HG03342 (cell line): Measurements from ENCODE around the gene DSTN.

Experiments
- ATAC-seq: cut with Tn5 transposase; IDR thresholded peaks from one replicate; pipeline ENCODE4 v1.9.1; 2021; ENCODE audit warnings: mild to moderate bottlenecking, moderate library complexity; ENCODE audit not compliant: unreplicated experiment

DSTN gene

GRCh38 chr20:17635332-17636244, 65.7 kb downstream of the DSTN start:
- ATAC-seq: no peak

GRCh38 chr20:17636523-17637412, 66.9 kb downstream of the DSTN start:
- ATAC-seq: no peak

- no peak for ATAC-seq
Observed at GRCh38 chr20:17637413-17637780, 67.5 kb downstream of the DSTN start.

DNA sequence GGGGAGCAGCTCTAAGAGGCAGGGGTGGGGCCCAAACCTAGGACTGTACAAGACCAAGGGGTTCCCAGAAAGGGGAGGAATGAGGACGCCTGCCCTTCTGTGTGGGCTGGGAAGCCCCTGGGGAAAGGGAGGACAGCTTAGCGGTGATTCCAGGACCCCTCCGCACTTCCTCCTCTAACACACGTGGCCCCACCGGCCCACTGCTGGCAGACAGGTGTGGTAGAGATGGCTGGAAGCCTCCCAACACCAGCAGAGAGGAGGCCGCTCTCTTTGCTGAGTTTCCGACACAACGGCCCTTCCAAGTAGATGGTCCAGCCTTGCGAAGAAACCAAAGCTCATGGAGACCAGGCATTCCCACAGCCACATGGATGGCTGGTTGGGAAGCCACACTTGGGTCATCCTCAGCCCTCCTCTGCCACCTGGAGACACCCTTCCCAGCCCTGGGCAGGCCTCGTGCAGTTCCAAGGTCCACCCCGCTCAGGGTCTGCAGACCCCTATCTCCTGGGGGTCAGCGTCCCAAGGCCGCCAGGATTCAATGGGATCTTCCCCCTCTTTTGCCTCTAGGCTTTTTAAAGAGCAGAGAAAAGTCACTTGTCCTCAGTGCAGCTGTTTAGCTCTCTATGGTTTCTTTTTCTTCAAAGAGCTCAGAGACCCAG, 68.2 kb downstream of the DSTN start:
- no peak for ATAC-seq

GRCh38 chr20:17638835-17639407, 69.0 kb downstream of the DSTN start:
- no peak for ATAC-seq

- ATAC-seq: no peak
Observed at GRCh38 chr20:17640146-17640874, 70.4 kb downstream of the DSTN start.

DNA sequence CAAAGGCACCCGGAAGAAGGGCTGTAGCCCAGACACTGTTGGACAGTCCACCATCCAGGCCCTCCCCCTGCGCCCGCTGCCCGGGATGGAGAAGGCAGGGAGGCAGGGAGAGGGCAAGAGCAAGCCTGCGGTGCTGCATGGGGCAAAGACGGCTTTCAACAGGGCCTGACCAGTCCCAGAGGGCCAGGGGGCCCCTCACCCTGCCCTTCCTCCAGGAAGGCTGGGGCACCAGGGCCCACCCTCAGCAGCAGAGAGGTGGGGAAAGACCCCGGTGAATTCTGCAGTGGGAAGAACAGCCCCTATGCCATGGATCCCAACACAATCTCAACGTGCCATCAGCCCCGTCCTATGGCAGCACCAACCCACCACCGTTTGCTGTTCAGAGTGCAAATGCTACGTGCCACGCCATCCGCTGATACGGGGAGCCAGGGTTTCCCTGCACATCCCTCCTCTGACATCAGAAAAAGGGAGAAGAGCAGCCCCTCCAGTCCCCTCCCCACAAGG, 71.1 kb downstream of the DSTN start:
- no peak for ATAC-seq

DNA sequence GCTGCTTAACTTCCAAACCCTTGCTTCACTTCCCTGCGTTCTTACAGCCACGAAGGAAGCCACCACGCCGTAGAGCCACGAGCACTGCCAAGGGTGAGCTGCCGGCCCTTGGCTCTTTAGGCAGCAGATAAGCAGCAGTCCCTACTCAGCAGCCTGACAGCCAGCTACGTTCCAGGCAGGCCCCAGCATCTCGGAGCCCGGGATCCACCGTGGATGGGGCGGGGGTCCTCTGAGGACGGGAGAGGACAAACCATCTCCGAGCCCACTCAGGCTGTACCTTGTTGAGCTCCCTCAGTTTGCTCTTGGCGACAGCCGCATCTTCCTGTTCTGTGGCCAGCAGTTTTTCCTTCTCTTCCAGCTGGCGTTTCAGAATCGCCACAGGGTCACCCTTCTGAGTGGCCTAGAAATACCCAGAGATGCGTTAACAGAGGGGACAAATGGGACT, 71.7 kb downstream of the DSTN start:
- no peak for ATAC-seq

- no peak for ATAC-seq
Observed at GRCh38 chr20:17641993-17642392, 72.1 kb downstream of the DSTN start.

GRCh38 chr20:17642404-17643269, 72.8 kb downstream of the DSTN start:
- ATAC-seq: no peak

DNA sequence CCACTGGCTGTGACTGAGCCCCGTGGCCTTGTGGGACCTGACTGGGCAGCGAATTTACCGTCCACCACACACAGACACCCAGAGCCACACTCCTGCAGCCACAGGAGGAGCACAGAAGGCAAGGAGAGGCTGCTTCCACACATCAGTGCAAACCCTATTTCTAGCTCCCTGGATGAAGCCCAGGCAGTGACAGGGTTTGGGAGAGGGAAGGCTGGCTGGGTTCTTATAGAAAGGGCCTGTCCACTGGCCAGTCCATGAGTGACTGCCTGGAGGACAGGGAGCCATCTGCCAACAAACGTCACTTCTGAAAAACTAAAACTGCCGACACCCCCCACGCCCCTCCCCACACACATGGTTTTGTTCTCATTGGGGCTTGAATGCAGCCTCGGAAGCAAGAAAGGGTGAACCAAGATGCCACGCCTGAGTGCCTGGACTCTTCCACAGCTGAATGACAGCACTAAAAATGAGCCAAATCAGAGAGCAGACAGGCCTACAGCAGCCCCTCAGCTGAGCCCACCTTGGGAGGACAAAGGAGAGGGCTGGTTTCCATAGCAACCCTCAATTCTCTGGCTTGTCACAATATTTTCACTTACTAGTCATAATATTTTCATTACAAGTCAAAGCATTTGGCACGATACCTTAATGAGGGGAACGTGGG, 73.8 kb downstream of the DSTN start:
- ATAC-seq: no peak

DNA sequence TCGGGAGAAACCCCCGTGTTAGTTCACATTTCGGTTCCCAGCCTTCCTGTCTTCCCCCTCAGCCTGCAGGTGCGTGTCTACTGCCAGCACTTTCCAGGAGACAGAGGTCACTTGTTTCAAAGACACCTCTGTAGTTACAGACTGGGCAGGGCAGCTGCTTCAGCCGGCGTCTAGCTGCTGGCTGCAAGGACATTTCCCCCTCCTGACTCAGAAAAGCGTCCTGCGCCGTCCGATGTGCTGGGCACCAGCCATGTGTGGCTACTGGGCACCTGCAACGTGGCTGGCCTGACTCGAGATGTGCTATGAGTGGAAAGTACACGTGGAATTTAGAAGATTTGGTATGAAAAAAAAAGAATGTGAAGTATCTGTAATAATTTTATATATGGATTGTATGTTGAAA, 74.6 kb downstream of the DSTN start:
- no peak for ATAC-seq

GRCh38 chr20:17645010-17645409, 75.1 kb downstream of the DSTN start:
- no peak for ATAC-seq

GRCh38 chr20:17645546-17646208, 75.8 kb downstream of the DSTN start:
- no peak for ATAC-seq

- ATAC-seq: no peak
Observed at GRCh38 chr20:17646209-17646960, 76.5 kb downstream of the DSTN start.

DNA sequence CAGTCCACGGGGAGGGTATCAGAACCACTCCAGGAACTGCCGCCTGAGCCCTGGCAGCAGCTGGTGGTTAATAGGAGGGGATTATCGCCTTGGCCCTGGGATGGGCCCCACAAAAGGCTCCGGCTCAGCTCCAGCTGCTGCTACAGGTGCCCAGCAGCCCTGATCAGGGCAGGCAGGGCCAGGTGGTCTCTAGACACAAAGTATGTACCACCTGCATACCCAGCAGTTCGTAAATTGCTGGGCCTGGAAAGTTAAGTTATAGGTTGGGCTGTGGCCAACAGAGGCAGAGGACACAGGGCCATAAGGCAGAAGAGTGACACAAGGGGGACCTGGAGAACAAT, 77.1 kb downstream of the DSTN start:
- ATAC-seq: no peak
